Progenitor cell of endocrine pancreas (in vitro differentiated cells): ENCODE data around the gene PADI2. TPM values are rescaled to one million over a fixed set of nuclear protein-coding genes. Genes with fewer than 3 reads are reported as not detected.

ENCODE experiments used
- DNase-seq: peaks from one replicate; pipeline ENCODE4 v3.0.0; 2021; ENCODE audit warnings: low spot score; ENCODE audit not compliant: unreplicated experiment
- H3K27ac Mint-ChIP-seq: 2 replicates; pipeline ENCODE4 v1.8.0; 2021; ENCODE audit warnings: mild to moderate bottlenecking, moderate library complexity, mixed read lengths
- H3K27me3 Mint-ChIP-seq: 2 replicates; pipeline ENCODE4 v1.8.0; 2021; ENCODE audit warnings: mixed read lengths
- H3K36me3 Mint-ChIP-seq: 2 replicates; pipeline ENCODE4 v1.8.0; 2022; ENCODE audit warnings: mixed read lengths; ENCODE audit not compliant: insufficient read depth
- H3K4me1 Mint-ChIP-seq: 2 replicates; pipeline ENCODE4 v1.8.0; 2021; ENCODE audit warnings: low read depth, mixed read lengths
- H3K4me3 Mint-ChIP-seq: 2 replicates; pipeline ENCODE4 v1.8.0; 2021; ENCODE audit warnings: low read depth, mild to moderate bottlenecking, moderate library complexity, mixed read lengths
- H3K9me3 Mint-ChIP-seq: 2 replicates; pipeline ENCODE4 v1.8.0; 2021; ENCODE audit warnings: low read depth, mixed read lengths
- CTCF ChIP-seq: fragments of 200-600 bp; sonication (generic); IDR thresholded peaks from one replicate; pipeline ENCODE4 v1.5.0; 2021; ENCODE audit warnings: antibody characterized with exemption, mild to moderate bottlenecking; ENCODE audit not compliant: unreplicated experiment
- total RNA-seq: library from RNA; stranded (reverse); gene quantifications from 2 replicates; pipeline ENCODE4 v1.2.1, GENCODE V29; 2021

Gene PADI2
- total RNA-seq, 1 donor from 2014 or later: 0.50 TPM

DNA sequence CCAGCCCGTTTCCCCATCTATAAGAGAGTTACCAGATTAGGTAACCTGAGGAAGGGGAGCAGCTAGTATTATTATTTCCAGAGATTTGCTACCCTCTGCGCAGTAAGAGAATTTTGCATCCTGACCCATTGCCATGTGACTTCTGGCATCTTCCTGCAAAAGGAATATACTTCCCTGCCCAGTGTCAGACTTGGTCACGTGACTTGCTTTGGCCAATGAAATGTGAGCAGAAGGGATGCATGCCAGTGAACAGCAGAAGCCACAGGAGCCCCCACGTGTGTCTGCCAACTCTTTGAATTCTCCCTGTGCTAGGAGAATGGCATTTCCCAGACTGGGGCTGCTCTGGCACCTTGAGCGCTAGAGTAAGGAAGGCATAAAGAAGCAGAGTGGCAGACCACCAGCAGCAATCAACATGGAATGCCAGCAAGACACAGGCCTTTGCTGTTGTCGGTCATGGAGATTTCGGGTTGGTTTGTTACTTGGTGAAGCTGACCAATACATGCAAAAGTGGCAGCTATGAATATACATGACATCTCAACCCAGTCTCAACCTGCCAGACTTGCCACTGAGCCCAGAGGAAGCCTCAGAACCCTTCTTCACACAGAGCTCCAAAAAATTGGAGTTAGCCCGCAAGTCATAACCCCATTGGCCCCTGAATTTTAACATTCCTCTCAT, 39.0 kb downstream of the PADI2 start:
- Mint-ChIP-seq H3K36me3 (no peaks in the 10 kb centered on the region), H3K27ac (no peak overlapping the region), H3K27me3 (peaks cover 2% of the 10 kb centered on the region), H3K9me3 (no peaks in the 10 kb centered on the region), H3K4me1 (no peaks in the 10 kb centered on the region), H3K4me3 (no peak overlapping the region)
- DNase-seq: no peak
- no peak for TF ChIP-seq CTCF

DNA sequence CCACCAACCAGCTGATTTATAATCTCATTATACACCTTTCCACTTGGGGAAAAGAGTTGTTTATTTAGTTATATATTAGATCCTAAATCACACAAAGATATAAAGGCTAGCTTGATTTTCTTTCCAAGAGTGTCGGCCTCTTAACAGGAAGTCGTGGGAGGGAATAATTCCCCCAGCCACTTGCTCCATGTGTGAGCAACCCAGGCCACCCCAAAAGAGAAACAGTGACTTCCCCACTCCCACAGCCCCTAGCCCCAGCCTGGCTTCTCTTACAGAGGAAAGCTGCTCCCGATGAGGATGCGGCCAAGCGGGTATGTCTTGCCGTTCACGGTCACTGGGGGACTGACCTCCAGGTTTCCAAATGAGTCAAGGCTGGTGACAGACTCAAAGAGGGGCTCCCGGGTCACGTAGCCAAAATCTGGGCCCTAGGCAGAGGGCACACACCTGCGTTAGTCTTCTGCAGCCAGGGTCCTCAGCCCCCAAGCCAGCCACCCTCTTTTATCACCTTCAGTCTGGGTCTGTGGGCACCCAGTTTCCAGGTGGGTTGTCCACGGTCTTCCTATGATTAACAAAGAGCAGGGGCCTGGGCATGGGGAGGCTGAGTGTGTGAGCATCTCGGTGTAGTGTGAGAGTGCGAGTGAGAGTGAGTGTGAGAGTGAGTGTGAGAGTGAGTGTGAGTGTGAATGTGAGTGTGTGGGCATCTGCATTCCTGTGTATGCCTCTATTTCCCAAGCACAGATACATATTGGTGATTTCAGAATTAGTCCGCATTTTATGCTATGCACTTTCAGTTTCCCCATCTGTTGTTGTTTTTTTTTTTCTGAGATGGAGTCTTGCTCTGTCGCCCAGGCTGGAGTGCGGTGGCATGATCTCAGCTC, 40.0 kb downstream of the PADI2 start:
- Mint-ChIP-seq H3K36me3 (no peaks in the 10 kb centered on the region), H3K27me3 (peaks cover 2% of the 10 kb centered on the region), H3K4me1 (no peaks in the 10 kb centered on the region), H3K27ac (no peak overlapping the region), H3K9me3 (no peaks in the 10 kb centered on the region), H3K4me3 (no peak overlapping the region)
- no peak for DNase-seq
- no peak for TF ChIP-seq CTCF

DNA sequence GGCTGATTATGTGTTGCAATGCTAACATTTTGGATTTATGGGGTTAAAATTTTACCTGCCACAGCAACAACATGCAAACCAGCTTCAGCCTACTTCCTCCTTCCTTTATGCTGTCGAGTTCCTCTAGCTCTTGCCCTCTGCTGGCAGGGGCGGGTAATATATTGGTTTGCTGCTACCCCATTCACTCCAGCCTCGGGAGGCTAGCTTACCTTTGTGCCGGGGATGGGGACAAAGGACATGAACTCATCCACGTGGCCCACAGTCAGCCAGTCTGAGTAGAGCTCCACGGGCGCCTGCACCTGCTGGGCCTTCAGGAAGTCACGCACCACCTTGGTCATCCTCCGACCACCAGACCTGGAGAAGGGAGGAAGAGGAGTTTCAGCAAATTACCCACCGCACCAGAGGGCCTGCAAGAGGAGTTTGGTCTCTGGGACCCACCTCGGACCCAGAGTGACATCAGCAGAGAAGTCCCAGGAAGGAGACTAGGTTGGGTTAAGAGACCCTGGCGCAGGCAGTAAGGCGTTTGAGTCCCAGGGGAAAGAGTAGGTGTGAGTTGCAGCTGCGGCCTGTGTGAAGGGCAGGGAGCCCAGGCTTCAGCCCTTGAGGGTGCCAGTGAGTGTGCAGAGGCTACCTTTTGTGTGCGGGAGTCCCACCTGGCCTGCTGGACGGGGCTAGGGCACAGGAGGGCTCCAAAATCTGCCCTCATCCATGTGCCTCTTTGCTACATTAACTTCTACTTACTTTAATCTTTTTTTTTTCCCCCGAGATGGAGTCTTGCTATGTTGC, 43.6 kb downstream of the PADI2 start:
- Mint-ChIP-seq H3K27me3 (no peaks in the 10 kb centered on the region), H3K4me1 (no peaks in the 10 kb centered on the region), H3K36me3 (no peaks in the 10 kb centered on the region), H3K9me3 (no peaks in the 10 kb centered on the region), H3K27ac (no peak overlapping the region), H3K4me3 (no peak overlapping the region)
- TF ChIP-seq CTCF: peak; percentile 47
- no peak for DNase-seq

DNA sequence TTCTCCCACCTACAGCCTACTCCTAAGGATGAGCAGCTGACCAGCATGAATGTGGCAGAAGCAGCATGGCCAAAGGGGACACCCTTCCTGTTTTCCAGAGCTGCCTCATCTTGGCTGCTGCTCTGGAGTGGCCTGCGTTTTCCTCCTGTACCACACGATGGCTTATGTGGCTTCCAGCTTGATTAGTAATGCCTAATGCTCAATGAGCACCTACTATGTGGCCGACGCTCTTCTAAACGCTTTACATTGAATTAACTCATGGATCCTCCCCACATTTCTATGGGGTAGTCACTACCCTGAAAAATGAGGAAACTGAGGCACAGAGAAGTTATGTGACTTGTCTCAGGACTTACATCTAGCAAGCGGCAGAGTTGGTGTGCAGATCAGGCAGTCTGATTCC, 47.5 kb downstream of the PADI2 start:
- TF ChIP-seq CTCF: no peak
- H3K27me3 Mint-ChIP-seq: peaks cover 5% of the 10 kb centered on the region
- no peak overlapping the region for H3K4me3 Mint-ChIP-seq
- no peak for DNase-seq
- H3K4me1 Mint-ChIP-seq: no peaks in the 10 kb centered on the region
- H3K36me3 Mint-ChIP-seq: no peaks in the 10 kb centered on the region
- H3K27ac Mint-ChIP-seq: no peak overlapping the region
- H3K9me3 Mint-ChIP-seq: no peaks in the 10 kb centered on the region

DNA sequence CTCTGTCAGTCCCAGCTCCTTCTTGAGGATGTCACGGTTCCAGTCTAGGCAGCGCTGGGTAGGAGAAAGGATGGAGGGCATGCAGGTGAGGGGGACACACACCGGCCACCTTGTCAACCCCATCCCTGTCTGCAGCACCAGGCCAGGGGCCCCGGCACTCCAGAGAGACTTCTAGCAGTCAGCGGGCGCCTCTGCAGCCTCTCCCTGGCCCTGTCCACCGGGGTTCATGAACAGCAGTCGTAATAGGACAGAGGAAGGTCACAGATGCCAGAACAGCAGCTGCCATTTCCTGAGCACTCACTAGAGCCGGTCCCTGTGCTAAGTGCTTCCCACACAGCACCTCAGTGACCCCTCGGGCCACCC, 49.1 kb downstream of the PADI2 start:
- H3K27me3 Mint-ChIP-seq: peaks cover 5% of the 10 kb centered on the region
- no peak overlapping the region for H3K27ac Mint-ChIP-seq
- no peak overlapping the region for H3K4me3 Mint-ChIP-seq
- TF ChIP-seq CTCF: no peak
- H3K36me3 Mint-ChIP-seq: no peaks in the 10 kb centered on the region
- H3K9me3 Mint-ChIP-seq: no peaks in the 10 kb centered on the region
- no peaks in the 10 kb centered on the region for H3K4me1 Mint-ChIP-seq
- DNase-seq: no peak
